GM18507 (cell line): ENCODE data around the gene KIAA1958.
A peak's percentile ranks its signal among the peaks of the same experiment; 100 is the strongest.
"Not testable (repeated sequence)": the region's sequence is repeated elsewhere in the genome, so short reads cannot be mapped to it uniquely, and the experiment has no call there.

Source experiments
- DNase-seq: peaks from one replicate; pipeline ENCODE4 v3.0.0; 2011; ENCODE audit warnings: low read depth; ENCODE audit not compliant: insufficient read length; ENCODE audit errors: extremely low spot score
- FAIRE-seq: peaks from 2 replicates; lab custom pipeline; 2011; peaks lifted over from hg19 to GRCh38; lab: Jason Lieb, UNC

Gene KIAA1958

DNA sequence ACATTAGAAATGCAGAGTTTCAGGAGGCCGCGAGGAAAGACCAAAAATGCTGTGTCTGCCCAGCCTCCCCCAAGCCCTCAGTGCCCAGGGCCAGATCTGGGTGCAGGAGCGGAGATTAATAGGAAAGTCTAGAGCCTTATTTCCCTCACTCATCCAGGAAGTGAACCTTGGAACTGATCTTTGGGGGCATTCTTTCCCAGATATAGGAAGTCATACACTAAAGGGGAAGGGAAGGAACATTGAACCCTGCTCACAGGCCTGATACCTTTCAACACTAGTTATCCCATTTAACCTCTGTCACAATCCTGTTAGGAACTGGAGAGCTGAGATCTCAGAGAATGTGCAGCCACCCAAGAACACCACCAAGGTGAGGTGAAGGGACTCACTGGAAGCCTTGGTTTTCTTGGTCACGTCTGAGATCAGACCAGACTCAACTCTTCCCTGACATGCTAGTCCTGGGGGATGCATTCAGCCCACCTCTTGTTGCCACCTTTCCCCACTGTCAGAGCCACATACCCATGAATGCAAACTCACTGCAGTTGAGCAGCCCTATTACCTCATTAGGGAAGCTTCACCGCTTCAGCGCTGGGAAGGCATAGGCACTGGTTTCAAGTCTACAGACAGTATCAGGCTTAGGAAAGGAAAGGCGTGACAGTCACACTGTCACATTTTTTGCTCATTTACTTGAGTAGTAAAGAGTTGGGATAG lies 95.0 kb downstream of the KIAA1958 start:
- FAIRE-seq (no peak), DNase-seq (no peak)

DNA sequence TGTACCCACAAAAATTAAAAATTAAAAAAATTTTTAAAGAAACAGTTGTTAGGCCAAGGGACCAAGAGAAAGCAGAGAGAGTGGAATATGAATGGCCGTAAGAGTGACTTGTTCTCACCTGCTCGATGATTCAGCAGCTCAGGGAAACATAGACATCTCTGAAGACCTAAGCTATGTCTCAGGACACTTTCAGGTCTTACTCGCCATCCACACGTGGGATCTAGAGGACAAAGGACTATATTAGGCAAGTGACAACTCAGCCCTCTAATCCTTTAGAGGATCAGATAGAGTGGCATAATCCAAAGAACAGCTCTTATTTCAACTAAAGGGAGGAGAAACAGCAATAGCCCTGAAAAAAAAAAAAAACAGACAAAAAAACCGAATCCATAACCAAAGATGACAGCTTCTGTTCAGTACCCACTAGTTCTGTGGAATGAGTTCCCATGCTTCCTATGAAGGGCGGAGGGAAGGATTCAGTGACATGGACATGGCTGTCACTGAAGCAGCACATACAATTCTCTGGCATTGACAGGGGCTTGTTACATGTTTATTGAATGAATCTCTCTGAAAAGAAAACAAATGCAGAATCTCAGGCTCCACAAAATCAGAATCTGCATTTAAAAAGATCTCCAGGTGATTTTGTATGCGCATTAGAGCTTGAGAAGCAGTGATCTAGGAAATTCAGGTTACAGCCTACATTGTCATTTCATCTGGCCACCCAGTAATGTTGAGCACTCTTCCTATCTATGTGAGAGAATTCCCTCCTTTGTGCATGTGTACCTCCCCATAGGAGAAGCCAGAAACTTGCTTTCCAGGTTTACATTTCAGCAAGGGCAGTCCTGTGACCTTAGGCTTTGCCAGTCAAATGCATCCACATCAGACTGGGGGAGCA lies 96.0 kb downstream of the KIAA1958 start:
- no peak for DNase-seq
- FAIRE-seq, result no peak

DNA sequence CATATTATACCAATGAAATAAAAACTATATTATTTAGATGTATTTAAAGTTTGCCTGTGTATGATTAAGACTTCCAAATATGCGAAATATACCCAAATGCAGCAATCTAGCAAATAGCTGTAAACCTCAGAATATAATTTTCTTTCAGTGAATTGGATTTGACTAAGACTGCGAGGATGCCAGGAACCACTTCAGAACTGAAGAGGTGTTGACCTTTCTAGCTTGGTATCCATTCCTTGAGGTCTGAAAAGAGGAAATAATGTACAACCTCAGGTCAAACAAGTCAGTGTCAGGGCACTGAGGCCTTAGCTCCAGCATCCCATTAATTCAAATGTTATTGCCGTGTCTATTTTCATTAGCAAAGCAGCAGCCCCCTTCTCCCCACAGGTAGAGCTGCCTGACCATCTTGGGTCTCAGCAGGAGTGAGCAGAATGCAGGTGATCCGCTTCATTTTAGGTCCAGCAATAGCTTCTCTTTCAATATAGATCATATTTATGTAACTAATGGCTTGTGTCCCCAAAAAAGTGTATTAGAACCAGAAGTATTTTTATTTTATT lies 100.0 kb downstream of the KIAA1958 start:
- no peak for FAIRE-seq
- no peak for DNase-seq

DNA sequence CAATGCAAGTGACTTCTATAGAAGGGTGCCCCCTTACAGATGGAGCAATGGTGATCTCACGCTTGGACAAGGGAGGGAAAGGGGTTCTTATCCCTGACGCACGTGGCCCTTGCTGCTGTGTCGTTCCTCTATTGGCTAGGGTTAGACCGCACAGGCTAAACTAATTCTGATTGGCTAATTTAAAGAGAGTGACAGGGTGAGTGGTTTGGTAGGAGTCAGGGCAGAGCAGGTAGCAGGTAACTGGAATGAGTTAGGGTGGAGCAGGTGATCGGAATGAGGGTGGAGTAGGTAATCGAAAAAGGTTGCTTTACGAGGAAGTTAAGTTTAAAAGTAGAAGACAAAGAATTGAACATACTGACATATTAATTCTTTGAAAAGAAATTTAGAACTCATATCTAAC lies 105.2 kb downstream of the KIAA1958 start:
- not testable (repeated sequence) for FAIRE-seq, DNase-seq

DNA sequence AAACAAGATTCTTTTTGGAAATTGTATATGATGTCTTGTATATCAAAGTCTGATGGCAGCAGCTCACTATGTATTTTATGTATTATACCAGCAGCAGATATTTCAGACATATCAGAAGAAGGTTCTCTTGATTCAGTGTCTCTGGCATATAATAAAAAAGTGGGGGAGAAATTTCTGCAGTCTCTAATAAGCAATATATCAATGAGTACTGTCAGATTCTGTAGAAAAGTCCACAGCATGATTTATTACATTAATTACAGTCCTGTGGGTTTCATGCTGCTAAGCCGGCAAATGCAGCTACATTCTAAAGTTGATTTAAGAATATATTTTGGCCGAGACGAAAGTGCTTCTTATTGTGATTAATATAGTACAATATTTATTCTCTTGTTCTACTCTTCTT lies 113.1 kb downstream of the KIAA1958 start:
- DNase-seq (no peak), FAIRE-seq (no peak)

DNA sequence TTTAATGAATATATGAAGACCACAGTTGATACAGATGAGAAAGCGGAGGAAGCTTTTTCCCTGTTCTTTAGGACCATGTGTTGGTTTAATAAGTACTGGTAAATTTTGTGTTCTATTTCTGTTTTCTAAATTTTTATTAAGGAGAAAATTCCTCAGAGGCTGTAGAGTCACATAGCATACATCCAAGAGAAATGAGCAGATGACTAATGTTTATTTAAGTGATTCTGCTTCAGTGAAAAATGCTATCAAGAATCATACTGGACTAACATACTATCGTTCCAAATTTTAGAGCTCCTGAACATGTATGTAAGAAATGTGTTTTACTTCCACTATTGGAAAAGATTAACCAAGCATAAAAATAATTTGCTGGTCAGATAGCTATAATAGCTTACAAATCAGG lies 115.0 kb downstream of the KIAA1958 start:
- FAIRE-seq (no peak), DNase-seq (no peak)

DNA sequence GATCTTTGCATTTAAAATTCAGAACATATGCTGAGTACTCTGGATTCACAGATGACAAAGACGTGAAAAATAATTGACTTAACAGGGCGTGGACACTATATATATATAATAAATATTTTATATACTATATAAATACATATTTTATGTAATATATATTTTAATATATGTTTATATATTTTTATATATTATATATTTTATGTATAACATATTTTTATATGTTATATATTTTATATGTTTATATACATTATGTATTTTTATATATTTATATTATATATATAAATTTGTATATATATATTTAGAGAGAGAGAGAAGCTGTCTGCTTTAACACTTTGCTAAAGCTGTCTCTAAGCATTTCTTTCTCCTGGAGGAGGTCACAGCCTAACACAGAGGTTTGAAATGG lies 118.2 kb downstream of the KIAA1958 start:
- no peak for FAIRE-seq

DNA sequence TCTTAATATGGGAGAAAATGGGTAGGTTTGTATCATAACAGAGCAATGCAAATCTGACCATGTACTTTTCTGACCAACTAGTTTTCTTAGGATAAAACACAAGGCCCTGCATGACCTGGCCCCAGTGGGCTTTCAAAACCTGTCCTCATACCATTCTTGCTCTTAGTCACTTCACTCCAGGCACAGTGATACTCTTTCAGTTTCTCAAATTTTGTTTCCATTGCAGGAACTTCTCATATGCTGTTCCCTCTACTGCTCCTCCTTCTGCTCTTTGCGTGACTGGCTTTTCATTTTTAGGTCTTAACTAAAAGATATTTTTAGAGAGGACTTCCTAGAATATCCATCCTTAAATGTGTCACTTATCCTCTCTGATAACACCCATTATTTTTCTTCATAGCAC lies 118.9 kb downstream of the KIAA1958 start:
- FAIRE-seq (peak; percentile 76), DNase-seq (no peak)

More for the DNA sequence above, 118.2 kb downstream of the KIAA1958 start:
- no peak for DNase-seq

DNA sequence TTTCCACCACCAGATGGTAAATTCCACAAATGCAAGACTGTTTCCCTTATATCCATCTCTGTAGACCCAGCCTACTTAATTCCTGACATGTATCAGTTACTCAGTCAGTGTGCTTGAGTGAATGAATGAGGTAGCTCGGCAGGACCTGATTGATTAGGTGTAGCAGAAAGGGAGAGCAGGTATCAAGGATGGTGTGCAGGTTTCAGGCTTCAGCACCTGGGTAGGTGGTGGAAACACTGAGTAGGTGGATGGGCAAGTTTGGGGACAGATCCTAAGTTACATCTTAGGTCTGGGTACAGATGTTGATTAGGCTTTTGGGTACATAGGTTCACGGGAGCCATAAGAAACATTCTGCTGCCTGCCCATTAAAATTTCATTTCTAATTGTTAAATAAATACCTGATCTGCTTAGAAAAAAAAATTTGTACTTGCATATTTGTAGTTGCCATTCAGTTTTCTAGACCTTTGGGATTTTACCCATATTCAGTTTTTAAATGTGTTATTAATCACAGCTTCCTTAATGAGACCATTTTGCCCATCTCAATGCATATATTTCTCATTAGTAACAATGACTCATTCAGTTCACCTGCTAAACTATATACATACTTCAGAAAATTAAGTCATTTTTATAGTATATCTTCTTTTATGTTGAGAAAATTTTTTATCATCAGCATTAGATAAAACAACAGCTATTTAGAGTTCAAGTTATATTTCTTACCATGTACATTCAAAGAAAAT lies 119.5 kb downstream of the KIAA1958 start:
- DNase-seq (no peak), FAIRE-seq (no peak)

DNA sequence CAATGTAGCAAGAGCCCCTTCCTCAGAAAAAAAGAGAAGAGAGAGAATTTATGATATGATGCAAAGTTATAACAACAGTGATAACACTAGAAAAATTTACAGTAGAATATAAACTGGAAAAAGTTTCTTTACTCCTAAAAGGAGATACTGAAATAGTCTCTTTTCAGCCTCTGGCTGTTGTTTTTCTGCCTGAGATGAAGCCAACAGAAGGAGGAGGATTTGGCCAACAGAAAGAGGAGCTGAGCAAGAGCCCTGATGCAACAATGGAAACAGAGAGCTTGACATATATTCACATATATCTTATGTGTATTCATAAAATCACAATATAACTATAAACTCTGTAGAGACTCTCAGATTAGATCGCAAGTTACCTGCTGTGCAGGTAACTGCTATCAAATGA lies 122.2 kb downstream of the KIAA1958 start:
- FAIRE-seq, result no peak
- DNase-seq, result no peak

DNA sequence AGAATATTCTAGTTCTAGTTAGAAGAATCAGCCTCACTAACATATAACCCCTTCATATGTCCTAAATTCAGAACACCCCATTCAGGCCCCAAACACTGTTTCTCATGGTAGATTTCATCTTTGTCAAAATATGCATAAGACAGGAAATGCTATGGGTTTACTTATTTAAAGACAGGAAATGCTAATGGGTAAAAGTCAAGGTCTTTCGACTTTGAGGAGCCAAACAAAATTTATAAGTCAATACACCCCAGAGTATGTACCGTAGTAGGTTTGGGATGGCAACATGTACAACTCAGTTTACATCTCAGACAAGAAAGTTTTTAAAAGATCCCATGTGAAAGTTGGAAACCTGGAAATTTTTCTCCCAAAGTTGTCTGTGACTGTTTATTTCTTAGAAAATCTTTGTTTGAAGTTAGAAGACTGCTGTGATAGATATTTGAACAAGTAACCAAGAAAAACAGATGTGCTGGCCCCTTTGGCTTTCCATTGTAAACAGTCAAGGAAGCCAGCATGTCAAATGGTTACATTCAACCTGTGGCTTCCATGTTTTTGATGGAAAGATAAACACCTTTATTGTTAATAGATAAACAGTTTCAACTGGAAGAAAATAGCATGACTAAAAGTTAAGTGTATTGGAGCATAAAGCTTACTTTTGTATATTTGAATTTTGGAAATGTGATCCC lies 129.1 kb downstream of the KIAA1958 start:
- DNase-seq (no peak), FAIRE-seq (no peak)

DNA sequence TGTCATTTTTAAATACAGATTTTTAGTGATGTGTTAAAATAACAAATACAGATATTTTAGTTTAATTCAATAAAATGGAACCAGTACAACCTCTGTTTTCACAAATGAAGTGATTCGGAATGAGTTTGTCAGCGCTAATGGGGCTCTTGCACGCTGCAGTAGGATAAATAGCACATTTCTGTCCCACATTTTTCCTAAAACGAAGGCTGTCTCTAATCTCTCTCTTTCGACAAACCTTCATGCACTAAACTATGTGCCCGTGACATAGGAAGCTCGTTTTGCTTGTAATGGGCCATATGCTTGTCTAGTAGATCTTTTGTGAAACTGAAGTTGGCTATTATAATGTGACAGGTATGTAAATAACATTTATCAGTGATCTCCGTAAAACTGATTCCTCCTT lies 130.7 kb downstream of the KIAA1958 start:
- DNase-seq (no peak), FAIRE-seq (no peak)

DNA sequence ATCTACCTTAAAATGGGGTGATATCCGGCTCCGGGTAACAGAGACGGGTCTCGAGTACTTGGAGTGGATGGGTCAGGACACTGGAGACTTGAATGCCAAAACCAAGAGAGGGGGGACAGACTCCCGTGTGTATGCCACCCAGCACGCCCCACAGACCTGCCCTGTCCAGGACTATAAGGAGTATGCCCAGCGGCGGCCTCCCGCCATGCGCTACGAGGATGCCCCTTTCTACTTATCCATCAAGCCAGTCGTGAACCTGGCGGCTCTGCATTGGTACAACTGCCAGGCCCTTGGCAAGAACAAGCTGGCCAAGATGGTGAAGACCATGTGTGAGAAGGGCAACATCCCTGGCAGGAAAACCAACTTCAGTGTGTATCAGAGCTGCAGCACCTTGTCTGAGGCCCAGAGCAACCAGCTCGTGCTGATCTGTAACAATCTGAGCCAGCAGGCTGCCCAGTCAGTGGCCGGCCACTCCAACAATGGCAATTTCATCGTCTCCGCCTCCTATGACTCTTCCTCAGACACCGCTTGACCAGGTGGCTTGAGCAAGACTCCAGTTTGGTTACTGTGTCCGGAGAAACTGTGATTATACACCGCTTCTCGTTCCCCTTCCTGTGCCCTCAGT lies 131.9 kb downstream of the KIAA1958 start:
- FAIRE-seq, result no peak
- no peak for DNase-seq

DNA sequence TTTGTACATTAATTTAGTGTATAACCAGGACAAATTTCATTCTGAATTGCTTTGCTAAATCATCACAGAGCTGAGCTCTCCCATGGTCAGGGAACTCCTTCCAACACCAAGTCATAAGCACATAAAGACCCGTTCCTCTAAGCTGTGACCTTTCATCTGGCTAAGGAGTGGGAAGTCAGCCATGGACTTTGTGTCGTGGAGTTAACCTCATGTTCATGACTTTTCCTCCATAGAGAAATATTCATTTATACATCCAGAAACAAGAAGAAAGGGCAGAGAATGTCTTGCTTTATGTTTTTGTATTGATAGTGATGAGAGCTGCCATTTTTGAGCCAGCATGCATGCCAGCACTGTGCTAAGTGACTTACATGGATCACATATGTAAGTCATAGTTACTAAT lies 133.8 kb downstream of the KIAA1958 start:
- DNase-seq (no peak), FAIRE-seq (no peak)

DNA sequence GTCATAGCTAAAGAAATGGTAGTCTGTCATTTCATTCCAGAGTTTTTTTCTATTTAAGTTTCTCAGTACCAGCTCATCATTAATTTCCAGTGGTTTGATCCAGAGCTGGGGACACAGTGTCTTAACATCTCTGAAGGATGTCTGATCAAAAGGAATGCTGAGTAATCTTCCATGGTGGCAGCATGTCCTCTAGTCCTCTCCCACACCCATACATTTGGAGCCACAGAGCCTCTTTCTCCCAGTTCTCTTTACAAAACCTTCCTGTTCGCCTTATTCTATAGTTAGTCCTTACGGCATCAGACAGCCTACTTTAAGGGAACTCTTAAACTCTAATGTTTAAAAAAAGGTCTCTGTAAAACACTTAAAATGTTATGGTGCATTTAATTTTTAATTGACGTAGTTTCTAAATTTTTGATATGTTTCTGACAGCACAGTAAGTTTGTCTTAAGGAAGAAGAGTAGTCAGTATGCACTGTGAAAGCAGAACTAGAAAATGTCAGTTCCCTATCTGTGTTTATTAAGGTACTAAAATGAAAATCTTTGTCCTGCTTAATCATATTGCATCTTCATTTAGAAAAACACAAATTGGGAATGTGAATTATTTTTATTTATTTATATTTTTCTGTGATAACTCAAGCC lies 134.5 kb downstream of the KIAA1958 start:
- no peak for DNase-seq
- FAIRE-seq, result no peak

DNA sequence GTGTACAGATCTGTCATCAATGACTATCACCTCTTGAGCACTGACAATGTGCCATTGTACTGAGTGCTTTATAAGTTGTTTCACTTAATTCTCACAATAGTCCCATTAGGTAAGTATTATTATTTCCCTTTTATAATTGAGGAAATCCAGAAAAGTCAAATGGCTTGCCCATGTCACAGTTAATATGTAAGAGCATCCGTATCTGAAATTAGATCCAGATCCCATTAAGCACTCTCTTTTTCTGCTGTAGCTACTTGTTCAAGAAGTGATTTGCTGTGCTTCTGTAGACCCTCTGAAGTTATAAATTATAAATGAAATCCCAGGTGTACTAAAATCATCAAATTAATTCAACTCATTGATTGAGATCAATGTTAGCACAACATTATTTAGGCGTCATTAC lies 136.6 kb downstream of the KIAA1958 start:
- DNase-seq, result no peak
- no peak for FAIRE-seq

DNA sequence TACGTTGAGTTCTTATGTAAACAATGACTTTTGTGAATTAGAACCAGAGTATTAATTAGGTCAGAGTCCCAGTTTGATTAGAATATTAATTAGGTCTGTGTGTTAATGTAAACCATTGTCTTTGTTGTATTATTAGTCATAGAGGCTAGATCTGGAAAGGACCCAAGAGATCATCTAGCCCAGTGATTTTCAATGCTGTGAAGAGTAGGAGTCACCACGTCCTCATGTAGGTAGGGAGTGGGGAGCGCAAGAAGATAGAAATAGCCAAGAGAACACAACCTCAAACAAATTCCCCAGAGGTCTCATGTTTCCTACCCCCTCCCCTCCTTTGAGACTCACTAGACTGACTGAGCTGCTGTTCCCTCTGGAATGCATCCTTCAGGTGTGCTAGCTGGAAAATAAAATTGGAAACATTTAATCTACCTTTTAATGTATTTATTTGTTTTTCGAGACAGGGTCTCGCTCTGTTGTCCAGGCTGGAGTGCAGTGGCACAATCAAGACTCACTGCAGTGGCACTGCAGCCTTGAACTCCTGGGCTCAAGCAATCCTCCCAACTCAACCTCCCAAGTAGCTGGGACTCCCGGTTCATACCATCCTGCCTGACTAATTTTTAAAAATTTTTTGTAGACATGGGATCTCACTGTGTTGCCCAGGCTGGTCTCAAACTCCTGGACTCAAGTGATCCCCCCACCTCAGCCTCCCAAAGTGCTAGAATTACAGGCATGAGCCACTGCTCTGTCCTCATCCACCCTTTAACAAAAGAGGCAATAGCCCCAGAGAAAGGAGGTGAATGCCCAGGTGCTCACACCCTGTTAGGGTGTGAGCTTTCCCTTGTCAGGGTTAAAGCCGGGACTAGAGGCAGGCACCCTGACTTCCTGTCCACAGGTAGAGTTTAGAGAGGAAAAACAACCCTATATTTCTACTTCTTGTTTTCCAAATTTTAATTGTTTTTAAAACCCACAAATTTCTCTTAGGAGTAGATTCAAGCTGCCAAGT lies 138.4 kb downstream of the KIAA1958 start:
- no peak for DNase-seq

More for the DNA sequence above, 138.4 kb downstream of the KIAA1958 start:
- no peak for FAIRE-seq
